ENCODE measurements around the gene HECTD3. TPM values are rescaled to one million over a fixed set of nuclear protein-coding genes. Genes with fewer than 3 reads are reported as not detected.

The HECTD3 gene
- total RNA-seq, 1 donor from 2014 or later = 32.1 TPM

DNA sequence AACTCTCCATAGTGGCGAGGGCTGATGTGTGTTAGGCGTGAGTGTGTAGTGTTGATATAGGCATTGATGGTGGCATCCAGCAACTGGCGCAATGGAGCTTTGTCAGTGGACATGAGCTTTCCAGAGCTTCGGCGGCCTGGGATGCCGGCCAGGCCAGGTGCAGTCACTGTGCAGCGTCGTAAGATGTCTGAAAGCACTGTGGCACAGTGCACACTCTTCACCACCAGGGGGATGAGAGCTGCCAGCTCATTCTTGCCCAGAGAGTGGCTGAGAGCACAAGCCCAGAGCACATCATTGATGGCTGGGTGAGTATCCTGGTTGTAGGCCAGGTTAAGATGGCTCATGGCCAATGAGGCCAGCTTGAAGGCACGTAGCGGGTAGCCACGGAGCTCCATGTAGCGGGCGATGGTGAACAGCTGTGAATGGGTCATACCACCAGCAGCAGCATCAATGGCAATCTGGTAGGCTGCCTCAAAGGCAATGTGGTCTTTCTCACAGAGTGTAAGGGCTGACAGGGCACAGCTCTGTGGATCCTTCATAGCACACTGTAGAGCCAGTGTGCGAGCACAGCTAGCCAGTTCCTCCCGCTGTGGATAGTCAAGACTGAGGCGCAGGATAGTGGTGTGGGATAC, 7.6 kb upstream of the HECTD3 start:
- Histone ChIP-seq H3K27ac (no peak overlapping the region), H3K4me3 (no peak overlapping the region), H3K27me3 (no peaks in the 10 kb centered on the region), H3K36me3 (no peaks in the 10 kb centered on the region), H3K4me1 (peaks cover 0 to under 1% of the 10 kb centered on the region in 2 donors), H3K9me3 (no peaks in the 10 kb centered on the region)
- TF ChIP-seq, protein P1, sequence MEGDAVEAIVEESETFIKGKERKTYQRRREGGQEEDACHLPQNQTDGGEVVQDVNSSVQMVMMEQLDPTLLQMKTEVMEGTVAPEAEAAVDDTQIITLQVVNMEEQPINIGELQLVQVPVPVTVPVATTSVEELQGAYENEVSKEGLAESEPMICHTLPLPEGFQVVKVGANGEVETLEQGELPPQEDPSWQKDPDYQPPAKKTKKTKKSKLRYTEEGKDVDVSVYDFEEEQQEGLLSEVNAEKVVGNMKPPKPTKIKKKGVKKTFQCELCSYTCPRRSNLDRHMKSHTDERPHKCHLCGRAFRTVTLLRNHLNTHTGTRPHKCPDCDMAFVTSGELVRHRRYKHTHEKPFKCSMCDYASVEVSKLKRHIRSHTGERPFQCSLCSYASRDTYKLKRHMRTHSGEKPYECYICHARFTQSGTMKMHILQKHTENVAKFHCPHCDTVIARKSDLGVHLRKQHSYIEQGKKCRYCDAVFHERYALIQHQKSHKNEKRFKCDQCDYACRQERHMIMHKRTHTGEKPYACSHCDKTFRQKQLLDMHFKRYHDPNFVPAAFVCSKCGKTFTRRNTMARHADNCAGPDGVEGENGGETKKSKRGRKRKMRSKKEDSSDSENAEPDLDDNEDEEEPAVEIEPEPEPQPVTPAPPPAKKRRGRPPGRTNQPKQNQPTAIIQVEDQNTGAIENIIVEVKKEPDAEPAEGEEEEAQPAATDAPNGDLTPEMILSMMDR (IDR thresholded peaks at IDR 0.05) = peak; percentile 44 to 60 (median 52)
- intact Hi-C loops (cut with DNase I) = no loop called here
- DNase-seq (ENCODE audit: low spot score in 2 of 2) = no peak

DNA sequence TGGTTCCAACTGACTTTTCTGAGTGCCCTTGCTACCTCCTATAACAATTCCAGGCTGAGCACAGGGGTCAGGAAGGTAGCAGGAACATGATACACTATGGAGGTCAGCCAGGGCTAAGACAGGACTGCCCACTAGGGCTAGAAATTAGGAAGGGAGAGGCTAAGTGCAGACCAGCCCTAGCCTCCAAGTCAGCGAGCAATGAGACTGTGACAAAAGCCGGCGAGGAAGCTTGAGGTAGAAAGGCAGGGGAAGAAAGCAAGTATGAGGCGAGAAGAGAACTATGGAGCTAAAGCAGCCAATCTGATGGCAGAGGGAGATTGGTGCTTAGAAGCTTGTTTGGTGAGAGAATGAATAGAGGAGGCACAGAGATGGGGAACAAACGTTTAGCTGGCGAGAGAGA, 5.6 kb upstream of the HECTD3 start:
- intact Hi-C loops (cut with DNase I) = no loop called here
- Histone ChIP-seq H3K9me3 (no peaks in the 10 kb centered on the region), H3K27me3 (no peaks in the 10 kb centered on the region), H3K36me3 (no peaks in the 10 kb centered on the region), H3K4me1 (peaks cover 9 to 13% of the 10 kb centered on the region in 2 donors), H3K4me3 (no peak overlapping the region), H3K27ac (no peak overlapping the region)
- DNase-seq (ENCODE audit: low spot score in 2 of 2) = no peak
- TF ChIP-seq, protein P1 (IDR thresholded peaks at IDR 0.05) = no peak

DNA sequence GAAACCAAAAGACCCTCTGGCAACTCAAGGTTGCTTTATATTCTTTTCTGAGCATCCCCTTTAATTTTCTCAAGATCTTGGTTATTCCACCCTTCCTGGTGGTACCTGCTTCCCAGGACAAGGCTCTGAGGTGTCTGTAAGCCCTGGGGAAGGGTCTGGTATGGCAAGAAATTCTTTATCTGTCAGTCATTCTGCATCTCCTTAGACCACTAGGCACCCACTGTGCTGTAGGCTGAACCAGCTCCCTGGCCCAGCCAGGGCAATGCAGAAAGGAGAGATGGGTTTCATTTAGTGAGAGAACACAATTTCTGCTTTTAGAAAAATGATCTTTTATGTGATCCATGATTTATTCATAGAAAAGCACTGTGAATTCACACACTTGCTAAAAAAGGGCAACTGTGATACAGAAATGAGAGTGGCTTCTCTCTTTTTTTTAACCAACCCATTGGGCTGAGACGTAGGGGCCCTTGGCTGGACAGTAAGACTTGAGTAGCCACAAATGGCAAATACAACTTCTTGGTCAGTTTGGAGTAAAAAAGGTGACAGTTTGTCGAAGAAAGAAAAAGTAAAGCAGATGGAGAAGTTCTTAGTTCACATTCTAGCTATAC, 5.1 kb upstream of the HECTD3 start:
- TF ChIP-seq, protein P1 (IDR thresholded peaks at IDR 0.05) = no peak
- intact Hi-C loops (cut with DNase I) = no loop called here

GRCh38 chr1:45015683-45016082, 4.6 kb upstream of the HECTD3 start:
- no peaks in the 10 kb centered on the region for H3K36me3 ChIP-seq
- no peak for DNase-seq (ENCODE audit: low spot score in 2 of 2)
- H3K9me3 ChIP-seq = no peaks in the 10 kb centered on the region
- intact Hi-C loops (cut with DNase I) = no loop called here
- H3K27ac ChIP-seq = no peak overlapping the region
- H3K4me3 ChIP-seq = no peak overlapping the region
- TF ChIP-seq, protein P1 (IDR thresholded peaks at IDR 0.05) = no peak
- no peaks in the 10 kb centered on the region for H3K27me3 ChIP-seq
- peaks cover 9 to 18% of the 10 kb centered on the region in 2 donors for H3K4me1 ChIP-seq

More for the DNA sequence above, 5.1 kb upstream of the HECTD3 start:
- no peak overlapping the region for H3K4me3 ChIP-seq
- H3K27ac ChIP-seq = no peak overlapping the region
- DNase-seq (ENCODE audit: low spot score in 2 of 2) = no peak
- H3K4me1 ChIP-seq = peaks cover 9 to 18% of the 10 kb centered on the region in 2 donors
- no peaks in the 10 kb centered on the region for H3K27me3 ChIP-seq
- H3K36me3 ChIP-seq = no peaks in the 10 kb centered on the region
- no peaks in the 10 kb centered on the region for H3K9me3 ChIP-seq

- Histone ChIP-seq H3K9me3 (no peaks in the 10 kb centered on the region), H3K4me3 (no peak overlapping the region), H3K27ac (no peak overlapping the region), H3K27me3 (no peaks in the 10 kb centered on the region), H3K36me3 (peaks cover 1 to 2% of the 10 kb centered on the region in 2 donors), H3K4me1 (peaks cover 16 to 26% of the 10 kb centered on the region in 2 donors)
- peak; percentile 43 to 91 for DNase-seq (ENCODE audit: low spot score in 2 of 2)
- TF ChIP-seq, protein P1 (IDR thresholded peaks at IDR 0.05) = peak; percentile 81 to 91 (median 85)
- intact Hi-C loops (cut with DNase I) = loop anchor here (1.0 to 5.0 kb wide), 5 partner anchors 177 to 558 kb away; partner anchors contain the start of genes BEST4 and RNU5D-1
Measured at GRCh38 chr1:45014321-45015028, 3.4 kb upstream of the HECTD3 start.
